ENCODE measurements around the gene SHC1.

Gene SHC1

DNA sequence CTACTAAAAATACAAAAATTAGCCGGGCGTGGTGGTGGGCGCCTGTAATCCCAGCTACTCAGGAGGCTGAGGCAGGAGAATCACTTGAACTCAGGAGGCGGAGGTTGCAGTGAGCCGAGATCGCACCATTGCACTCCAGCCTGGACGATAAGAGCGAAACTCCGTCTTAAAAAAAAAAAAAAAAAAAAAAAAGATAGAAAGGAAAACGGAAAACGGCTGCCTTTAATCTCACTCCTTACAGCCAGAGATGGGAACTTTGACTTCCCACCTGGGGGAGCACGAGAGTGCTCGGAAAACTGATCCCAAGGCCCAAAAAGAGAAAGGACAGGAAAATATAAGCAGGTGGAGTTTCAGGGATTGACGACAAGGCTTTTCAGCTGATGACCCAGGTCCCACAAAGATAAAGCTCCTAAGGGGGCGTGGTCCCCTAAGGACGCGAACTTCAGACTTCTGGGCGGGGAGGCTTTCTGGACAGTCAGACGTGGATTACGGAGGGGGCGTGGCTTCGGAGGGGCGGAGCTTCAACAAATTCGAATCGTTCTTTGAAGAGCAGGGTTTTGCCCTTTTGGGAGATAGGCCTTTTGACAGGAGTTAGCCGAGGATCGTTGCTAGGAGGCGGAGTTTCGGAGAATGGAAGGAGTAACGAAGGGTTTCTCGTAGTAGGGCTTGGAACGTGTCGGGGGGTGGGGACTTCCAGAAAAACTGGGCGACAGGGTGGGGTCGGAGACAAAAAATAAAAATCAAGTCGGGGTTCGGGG lies 3.0 kb upstream of the SHC1 start:
- peak; percentile 95 to 96 for DNase-seq

DNA sequence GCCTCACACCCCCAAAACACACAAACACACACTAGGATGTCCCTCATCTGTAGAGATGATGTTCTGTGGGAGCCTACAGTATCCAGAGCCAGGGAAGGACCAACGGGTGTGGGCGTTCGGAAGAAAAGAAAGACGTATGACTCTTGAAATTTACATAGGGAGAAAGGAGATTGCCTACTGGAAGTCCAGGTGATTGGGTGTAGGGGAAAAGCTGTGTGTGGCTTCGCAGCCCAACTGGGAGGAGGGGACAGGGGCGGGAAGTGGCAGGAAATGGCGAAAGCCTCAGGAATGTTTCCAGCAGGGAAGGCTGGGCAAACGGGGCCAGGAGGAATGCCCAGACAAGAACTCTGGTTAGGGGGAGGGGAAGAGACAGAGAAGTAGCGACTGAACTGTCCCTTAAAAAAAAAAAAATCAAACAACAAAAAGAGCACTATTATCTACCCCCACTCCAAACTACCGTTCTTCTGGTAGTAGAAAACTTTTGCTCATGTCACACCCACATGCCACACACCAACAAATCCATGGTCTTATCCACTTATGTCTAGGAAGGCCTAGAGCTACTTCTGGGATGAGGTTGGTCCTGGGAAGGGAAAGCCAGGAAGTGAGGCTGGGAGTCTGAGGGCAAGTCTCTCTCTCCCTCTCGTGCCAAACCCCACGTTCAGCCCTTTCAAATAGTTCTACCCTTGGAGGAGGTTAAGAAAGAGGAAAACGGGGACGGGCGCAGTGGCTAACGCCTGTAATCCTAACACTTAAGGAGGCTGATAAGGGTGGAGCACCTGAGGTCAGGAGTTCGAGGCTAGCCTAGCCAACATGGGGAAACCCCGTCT lies 2.2 kb upstream of the SHC1 start:
- DNase-seq = no peak

DNA sequence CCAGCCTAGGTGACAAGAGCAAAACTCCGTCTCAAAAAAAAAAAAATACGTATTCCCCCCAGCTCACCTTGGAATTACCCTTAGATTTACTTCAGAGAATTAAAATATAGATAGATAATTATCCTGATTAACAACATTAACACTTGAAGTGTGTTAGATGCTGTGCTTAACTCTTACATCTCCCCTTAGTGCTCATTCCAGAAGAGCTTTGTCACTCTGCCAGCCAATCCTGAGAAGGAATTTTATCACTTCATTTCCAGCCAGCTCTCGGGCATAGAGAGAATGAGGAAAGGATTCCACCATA lies 1.6 kb upstream of the SHC1 start:
- no peak for DNase-seq

DNA sequence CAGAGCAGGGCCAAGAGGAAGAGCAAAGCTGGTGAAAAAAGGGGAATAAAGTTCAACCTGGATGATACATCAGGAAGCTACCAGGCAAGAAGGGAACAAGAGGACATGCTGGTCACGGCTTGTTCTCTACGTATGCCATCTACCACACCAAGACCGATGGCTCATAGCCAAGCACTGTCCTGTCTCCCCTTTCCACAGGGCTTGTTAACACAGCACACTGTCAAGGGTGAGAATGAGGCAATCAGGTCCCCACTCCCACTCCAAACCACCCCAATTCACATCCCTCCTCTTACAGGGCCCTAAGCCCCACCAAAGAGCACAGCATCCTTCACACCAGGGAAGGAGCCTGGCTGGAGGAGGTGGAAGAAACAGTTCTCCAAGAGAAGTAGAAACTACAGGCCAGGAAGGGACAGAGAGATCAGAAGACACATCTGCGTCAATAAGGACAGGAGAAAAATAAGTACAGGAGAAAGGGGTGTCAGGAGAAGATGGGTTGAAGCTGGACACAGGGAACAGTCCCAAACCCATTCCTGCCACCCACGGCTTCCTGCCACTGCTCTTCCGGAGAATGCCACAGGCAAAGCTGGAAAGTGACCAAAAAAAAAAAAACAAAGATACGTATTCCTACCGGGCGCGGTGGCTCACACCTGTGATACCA lies 923 bp upstream of the SHC1 start:
- peak; percentile 29 to 32 for DNase-seq

DNA sequence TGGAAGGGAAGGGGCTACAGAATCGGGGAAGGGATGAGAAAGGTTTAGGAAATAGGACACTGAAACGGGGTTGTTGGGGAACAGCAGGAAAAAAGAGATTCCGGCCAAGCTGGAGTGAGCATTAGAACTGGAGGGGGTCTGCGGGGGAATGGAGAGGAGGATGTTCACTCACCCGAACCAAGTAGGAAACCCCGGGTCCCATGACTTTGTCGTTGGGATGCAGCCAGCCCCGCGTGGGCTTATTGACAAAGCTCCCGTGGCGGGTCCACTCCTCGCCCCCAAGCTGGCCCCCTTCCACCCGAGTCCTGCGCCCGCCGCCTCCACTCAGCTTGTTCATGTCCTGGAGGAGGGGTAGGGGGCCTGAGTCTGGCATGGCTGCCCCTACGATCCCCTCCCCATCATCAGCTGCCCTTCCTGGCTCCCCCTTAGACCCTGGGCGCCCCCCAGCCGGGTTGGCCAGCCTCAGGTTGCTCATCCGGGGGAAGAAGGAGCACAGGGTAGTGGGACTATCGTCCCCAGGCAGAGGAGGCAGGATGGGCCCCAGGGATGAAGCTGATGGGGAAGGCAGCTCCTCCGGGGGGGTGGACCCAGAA lies 591 bp downstream of the SHC1 start:
- no peak for DNase-seq

DNA sequence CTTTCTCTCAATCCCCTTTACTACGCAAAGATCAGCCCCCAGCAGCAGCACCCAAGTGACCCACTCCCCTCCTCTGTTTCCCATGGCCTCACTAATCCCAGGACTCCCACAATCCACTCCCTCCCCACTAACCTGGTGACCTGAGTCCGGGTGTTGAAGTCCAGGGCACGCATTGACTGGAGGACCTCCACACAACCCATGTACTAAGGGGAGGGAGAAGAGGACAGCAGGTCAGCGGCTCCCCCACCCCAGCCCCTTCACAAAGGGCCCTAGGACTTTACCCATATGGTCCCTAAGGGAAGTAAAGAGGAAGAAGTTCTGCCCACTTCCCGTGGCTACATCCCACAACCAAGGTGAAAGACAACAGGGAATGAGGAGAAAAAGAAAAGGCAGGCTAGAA lies 1.3 kb downstream of the SHC1 start:
- DNase-seq = no peak

DNA sequence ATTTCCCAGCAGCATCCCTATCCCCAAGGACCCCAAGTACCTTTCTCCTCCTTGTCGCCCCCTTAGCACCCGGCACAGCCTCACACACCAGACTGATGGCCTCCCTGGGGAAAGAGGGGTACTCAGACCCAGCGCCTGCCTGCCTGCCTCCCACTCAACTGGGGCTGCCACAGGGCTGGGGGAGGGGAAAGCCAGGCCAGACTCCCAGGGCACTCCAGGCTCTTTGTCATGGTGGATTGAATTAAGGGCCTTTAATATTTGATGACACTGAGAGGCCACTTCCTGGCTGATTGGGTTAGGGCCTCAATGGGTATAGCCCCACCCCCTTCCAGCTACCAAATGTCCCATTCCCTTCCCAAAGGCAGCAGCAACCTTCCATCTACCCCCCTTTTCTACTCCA lies 1.8 kb downstream of the SHC1 start:
- no peak for DNase-seq

DNA sequence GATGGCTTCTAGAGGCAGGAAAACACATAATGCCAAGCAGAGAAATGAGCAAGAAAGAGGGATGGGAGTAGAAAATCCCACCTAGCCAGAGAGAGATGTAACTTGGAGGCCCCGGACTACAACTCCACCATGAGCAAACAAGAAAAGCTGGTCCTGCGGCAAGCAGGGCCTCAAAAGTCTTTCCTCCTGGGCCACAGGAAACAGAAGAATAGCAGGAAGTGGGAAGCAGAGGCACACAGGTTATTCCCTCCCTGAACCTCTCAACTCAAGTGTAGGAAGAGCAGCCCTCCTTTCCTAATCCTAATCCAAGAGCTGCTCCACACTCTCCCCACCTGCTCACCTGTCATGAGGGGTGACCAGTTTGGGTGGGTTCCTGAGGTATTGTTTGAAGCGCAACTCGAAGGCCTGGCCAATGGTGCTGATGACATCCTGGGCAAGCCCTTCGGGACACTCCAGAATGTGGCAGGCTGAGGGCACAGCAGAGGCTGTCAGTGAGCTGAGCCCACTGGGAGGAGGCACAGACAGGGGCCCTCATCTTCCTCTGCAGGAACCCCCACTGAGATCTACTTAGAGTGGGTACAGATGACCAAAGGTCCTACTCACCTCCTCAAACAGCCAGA lies 3.1 kb downstream of the SHC1 start:
- DNase-seq = no peak

DNA sequence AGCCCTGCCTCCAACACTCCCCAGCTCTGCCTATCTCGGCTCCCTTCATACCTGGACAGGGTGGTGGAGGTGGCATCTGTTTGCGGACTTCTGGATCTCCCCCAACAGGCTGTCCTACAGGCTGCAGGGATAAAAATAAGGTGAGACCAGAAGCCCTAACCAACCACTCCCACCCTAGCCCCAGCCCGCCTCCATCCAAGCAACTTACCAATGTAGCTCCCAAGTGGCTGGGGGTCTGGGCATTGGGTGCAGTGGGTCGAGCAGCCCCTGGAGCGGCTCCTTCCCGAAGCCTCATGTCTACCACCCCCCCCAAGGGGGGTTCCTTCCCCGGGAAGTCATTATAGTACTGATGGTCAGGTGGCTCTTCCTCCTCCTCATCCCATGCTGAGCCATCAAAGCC lies 4.4 kb downstream of the SHC1 start:
- DNase-seq = no peak

DNA sequence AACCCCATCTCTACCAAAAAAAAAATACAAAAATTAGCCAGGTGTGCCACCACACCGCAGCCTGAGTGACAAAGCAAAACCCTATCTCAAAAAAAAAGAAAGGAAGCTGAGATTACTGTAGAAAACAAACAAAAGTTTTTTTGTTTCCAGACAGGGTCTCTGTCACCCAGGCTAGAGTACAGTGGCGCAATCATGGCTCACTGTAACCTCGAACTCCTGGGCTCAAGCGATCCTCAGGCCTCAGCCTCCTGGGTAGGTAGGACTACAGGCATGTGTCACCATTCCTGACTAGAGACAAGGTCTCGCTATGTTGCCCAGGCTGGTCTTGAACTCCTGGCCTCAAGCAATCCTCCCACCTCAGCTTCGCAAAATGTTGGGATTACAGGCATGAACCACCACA lies 6.2 kb downstream of the SHC1 start:
- DNase-seq = no peak

DNA sequence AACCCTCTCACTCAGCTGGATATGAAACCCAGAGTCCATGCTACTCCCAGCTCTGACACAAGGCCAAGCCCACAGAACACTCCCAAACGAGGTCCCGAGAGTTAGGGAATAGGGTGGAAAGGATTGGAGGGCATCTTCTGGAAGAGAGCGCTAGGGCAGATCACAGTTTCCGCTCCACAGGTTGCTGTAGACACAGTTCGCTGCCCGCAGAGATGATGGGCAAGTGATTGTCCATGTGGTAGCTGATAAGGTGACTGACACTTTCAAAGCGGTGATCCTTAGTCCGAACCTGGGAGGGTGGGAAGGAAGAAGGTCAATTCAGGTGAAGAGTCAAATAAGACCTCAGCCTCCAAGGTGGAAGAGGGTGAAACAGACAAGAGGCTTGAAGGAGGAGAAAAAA lies 6.9 kb downstream of the SHC1 start:
- no peak for DNase-seq

DNA sequence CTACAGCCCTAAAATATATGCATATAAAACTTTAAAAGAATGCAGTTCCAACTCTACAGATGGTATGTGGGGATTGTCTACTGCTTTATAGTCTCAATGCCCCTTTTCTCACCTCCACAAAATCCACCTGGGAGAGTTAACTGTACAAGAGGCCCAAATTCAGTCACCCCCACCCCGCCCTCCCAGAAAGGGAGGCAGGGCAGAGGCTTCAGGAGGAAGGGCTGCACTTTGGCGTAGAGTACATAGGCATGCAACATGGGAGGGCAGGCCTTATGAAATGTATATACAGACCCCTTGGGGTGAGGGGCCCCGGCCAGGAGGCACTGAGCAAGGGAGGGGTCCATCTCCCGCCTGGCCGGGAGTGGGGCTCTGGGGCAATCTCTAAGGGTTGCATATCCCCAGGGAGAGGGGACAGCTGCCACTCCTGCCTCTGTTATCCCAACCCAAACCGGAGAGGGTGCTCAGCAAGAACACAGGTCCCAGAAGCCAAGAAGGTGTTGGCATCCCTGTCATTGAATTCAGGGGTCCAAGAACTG lies 7.7 kb downstream of the SHC1 start:
- no peak for DNase-seq

DNA sequence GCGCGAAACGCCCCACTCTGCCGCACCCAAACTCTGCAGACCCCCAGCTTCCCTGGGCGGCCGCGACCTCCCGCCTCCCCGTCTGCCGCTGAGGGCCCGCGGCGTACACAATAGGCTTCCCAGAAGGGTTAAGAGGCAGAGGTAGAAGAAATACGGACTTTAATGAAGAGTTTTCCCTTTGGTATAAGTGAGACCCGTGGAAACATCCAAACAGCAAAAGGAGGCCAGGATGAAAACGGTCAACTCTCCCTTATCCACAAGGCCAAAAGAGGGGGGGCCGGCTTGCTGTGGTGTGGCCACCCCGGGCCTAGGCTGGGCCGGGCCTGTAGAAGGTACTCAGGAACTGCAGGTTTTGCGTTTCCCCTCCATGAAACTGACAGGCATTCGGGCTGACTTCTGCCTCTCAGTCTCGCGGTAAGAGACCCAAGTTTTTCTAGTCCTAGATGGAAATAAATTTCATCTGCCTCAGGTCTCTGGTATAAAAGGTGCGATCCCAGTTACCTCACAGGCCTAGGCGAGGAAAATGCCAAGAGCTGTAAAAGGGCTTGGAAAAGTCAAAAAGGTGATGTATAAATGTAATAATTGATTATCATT lies 8.3 kb downstream of the SHC1 start:
- no peak for DNase-seq

DNA sequence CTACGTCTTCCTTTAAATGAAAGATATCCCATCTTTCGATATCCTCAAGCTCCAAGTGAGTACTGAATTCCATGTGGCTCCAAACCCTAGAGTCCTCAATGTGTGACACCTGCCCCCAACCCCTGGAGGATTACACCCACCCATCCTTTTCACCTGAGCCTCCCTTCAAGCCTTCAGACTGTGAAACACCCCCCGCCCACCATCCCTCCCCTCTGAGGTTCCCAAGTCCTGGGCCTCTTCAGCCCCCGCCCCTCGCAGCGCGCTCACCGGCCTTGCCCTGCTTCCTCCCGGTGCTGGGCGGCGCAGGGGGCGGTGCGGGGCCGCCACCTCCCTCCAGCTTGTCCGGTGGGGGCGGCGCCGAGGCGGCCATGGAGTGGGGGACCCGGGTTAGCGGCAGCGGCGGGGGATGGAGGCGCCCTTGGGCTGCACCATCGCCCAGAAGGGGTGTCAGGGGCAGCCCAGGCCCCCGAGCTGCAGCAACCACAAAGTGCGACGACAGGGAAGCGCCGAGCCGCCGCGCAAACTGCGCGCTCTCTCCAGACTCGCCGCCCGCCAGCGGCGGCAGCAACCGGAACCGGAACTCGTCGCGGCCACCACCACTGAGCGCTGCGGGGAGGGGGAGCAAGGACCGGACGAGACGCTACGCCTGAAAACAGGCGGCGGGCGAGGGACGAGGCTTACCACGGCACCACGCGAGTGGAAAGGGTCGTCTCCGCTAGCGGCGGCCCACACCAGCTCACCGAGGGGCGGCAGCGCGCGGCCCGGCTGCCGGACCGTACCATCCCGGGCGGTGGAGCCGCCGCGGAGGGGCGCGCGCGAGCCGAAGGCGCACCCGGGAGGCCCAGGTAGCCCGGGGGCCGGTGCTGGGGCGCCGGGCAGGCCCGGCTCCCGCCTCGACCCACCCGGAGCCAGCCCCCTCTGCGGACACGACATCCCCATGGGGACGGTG lies 9.1 kb downstream of the SHC1 start, which contains the start of gene PYGO2:
TSS of gene PYGO2 (minus strand) at position 576 of the 949 bp plus-strand sequence. CDS start at position 370, 206 bp downstream.
- DNase-seq = peak; percentile 61 to 73

DNA sequence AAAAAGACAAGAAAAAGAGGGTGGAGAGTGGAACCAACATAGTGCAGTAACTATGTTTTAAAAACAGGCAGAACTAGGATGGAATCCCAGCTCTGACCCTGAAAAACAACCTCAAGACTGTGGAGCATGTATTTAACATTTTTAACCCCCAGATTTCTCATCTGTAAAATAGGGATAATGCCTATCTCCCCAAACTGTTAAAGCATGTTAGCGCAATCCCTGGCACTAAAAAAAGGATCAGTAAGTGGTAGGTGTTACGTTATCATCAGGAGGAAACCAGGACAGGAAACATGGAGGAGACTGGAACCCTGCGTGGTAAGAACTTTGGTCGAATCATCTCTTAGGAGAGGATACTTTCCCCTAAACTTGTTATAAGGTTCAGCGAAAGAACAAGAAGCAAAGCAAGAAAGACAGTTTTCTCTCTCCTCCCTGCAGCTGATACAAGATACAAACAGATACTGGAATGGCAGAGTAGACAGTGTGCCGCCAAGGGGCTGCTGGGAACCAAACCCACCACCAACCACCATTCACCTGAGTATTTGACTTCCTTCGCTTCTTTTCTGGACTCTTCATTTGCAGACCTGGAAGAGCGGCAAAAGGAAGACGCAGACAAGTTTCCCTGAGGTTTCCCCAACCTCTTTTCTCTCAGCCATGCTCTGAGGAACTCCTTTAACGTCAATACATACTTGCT lies 10.0 kb downstream of the SHC1 start:
- no peak for DNase-seq

DNA sequence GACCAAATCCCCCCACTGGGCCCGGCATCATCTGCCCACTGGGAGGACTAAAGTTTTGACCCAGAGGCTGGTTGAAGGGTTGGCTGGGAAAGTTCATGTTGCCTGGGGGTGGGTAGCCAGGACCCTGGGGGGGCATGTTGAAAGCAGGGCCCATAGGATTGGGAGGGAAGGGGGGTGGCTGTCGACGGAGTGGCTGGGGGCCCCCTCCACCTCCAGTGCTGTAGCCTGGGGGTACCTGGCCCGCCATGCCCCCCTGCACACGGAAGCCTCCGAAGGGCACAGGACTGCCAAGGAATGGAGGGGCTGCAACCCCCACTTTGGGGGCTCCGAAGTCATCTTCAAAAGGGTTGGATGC lies 11.1 kb downstream of the SHC1 start:
- DNase-seq = no peak

DNA sequence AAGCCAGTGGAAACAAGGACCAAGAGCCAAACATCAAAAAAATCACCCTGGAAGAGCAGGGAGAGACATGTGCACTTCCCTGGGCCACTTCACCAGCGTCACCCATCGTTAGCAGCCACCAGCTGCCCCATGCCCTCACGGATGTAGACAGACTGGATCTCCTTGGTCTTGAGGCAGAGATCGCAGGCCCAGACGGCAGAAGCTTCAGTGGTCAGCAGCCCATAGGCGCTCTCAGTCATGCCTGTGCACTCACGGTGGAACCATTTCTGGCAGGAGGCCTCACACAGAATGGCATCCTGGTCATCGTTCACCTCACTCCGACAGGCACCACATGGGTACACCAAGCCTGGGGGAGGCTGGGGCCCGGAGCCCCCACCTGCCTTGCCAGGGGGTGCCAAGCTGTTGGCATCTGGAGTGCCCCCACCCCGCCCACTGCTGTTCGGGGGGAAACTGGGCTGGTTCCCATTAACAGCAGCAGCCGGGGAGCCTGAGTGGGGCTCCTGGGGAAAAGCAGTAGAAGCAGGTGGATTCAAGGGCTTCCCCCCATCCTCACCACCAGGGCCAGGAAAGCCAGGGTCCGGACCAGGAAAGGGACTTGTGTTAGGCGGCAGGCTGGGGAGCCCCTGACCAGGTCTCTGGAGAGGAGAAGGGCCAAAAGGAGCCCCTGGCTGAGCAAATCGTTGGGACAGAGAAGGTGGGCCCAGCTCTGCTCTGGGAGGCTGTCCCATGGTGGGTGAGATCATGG lies 11.7 kb downstream of the SHC1 start:
- no peak for DNase-seq

DNA sequence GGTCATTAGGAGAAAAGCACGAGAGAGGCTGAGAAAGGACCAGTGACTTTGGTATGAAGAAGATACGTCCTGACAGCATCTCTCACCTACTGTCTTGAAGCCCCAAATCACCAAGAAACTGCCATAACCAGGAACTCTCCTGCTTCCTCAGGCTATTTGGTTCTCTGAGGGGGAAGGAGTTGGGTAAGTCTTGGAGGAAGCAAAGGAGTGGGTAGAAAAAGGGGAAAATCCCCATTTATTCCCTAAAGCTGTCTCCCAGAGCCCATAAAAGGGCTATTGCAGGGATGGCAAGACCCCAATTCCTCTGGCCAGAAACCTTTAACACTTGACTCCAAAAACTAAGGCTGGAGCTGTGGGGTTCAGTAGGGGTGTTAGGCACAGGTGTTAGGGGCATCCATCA lies 12.5 kb downstream of the SHC1 start:
- DNase-seq = no peak

DNA sequence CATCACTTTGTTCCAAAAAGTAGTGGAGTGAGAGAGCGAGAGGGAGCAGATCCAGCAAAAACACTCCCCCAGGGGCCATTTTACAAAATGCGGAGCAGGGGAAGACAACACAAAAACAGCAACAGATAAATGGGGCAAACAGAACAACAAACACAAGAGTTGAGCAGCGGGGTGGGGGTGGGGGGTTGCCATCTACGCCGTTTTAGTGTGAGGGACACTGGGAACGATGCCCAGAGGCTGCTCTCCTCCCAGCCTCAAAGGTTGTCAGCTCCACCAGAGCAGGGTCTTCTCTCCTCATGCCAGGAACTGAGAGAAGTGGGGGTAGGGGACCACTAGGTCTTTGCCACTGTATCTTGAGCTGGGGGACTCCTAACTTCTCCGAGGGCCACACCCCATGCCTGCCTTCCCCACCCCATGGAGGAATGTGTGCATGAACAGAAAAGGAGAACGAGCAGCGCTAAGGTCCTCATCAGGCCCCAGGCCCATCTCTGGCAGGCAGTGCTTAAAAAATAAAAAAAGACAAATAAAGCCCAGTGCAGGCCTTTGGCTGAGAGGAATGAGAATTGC lies 13.4 kb downstream of the SHC1 start:
- DNase-seq = no peak
